Measurements from ENCODE around the gene DUSP15.
"Not testable (repeated sequence)": the region's sequence is repeated elsewhere in the genome, so short reads cannot be mapped to it uniquely, and the experiment has no call there.

The DUSP15 gene

DNA sequence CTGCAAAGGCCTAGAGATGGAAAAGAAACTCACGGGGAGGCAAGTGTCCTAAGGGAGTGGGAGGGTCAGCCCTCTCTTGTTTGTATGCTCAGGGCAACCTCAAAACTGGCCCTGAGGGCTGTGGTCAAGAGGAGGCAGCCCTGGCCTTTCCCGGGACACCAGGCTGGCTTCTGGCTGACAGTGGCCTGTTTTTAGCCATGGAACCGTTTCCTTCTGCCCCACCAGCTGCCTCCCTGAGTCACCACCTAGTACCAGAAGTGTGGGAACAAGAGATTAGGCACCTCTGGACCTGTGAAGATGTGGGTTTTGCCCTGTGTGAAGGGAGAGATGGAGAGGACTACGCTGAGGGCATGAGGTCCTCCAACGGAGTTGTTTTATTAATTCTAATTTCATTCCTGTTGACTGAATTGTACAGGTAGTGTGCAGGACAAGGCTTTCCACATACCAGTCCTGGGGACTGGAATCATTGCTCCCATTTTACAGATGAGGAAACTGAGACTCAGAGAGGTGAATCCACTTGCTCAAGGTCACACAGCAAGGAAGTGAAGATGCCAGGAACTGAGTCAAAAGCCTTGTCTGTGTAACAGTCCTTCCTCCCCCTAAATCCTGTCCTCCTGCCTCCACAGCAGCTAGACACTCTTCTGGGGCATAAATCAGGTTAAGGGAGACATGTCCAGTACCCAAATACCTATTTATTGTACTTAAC, 30.4 kb downstream of the DUSP15 start:
- no peak for DNase-seq (ENCODE audit: low read depth)

DNA sequence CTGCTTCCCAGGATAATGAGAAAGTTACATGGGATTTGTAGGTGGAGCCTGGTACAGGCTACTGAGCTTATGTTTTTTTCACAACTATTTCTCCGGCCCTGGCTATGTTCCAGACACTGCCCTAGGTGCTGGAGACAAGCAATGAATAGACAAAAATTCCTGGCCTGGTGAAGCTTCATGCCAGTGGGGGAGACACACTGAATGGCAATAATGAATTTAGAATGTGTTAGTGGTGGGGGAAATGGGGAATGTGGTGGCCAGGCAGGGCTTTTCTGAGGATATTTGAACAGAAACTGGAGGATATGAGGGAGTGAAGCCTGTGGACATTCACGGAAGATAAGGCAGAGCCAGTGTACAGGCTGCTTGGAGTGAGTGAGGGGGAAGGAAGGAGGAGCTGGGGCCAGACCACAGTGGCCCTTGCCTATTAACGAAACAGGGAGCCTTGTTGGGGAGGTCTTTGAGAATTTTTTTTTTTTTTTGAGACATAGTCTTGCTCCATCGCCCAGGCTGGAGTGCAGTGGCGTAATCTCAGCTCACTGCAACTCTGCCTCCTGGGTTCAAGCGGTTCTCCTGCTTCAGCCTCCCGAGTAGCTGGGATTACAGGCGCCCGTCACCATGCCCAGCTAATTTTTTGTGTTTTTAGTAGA, 31.6 kb downstream of the DUSP15 start:
- DNase-seq (ENCODE audit: low read depth): no peak

DNA sequence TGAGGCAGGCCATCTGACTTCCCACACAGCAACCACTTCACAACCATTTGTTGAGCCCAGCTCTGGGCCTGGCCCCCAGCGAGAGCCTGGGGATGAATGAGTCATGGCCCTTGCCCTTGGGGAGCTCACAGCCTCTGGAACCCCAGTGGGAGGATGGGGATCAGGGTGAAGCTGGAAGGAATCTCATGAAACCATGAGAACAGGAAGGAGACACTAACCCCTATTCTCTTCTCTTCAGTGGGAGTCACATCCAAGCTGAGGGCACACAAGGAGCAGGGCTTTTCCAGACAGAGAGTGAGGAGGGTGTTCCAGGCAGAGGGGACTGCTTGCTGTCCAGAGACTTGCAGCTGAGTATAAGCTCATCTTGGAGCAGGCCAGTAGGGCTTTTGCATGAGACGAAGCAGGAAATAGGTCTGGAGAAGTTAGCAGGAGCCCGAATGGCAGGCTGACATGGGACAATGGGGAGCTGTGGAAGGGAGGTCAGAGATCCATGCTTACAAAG, 32.4 kb downstream of the DUSP15 start:
- no peak for DNase-seq (ENCODE audit: low read depth)

DNA sequence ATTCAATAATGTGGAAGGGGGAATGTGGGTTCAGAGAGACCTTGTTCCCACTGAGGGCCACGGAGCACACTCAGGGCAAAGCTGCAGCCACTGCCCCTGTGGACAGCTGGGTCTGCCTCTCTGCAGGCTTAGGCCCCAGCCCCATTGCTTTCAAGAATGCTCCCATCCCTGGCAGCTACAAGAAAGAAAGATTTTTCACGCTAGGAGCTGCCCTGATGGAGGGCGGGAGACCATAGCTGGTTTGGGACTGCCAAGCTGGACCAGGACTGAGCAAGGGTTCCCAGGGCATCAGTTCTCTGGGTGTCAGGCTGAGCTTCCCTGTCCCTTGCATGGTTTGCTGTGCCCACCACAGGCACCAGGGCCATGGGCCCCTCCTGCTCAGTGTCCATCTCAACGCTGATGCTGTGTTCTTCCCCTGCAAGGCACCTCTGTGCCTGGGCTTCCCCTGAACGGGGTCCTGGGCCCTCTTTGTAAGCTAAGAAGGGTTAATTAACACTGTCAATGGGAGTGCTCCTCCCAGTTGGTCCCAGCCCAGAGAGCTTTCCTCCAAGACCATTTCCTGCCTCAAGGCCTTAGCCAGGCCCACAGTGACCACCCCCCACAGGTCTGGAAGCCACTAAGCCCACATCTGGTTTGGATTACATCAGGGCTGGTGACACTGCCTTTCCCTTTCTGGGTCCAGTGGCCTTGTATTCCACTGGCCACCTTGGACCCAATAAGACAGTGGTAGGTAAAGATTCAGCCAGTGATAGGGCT, 33.3 kb downstream of the DUSP15 start:
- no peak for DNase-seq (ENCODE audit: low read depth)

DNA sequence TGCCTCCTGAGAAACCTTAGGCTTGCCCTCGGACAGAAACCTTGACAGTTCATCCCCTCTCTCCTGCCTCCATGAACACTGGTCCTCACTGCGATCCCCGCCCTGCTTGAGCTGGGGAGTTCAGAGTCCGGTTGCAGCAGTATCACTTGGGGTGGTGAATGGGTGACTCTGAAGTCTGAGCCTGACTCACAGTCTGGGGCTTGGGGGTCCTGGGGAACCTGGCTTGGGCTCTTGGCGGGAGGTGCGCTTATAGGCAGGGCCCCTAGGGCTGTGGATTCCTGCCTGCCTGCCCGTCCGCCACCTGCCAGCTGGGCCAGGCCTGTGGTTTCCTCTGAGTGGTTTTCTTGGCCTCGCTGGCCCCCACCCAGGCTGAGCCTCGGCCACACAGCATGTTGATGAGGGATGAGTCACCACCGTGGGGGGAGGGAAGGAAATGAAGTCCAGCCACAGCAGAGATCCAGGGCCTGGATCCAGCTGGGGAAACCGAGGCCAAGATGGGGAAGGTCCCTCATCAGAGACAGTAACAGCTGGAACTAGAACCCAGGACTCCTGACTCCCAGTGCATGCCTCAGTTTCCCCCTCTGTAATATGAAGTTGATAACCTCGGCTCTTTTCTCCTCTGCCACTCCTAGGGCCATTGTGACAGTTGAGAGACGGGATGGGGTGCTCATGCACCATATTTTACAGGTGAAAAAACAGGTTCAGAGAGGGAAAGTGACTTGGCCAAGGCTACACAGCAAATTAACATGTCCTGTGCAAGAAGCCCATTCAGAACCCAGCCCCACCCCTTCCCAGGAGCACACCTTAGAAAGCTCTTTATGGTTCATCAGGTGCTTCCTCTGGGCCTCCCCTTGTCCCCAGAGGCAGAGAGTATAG, 34.1 kb downstream of the DUSP15 start:
- peak; percentile 84 for DNase-seq (ENCODE audit: low read depth)

DNA sequence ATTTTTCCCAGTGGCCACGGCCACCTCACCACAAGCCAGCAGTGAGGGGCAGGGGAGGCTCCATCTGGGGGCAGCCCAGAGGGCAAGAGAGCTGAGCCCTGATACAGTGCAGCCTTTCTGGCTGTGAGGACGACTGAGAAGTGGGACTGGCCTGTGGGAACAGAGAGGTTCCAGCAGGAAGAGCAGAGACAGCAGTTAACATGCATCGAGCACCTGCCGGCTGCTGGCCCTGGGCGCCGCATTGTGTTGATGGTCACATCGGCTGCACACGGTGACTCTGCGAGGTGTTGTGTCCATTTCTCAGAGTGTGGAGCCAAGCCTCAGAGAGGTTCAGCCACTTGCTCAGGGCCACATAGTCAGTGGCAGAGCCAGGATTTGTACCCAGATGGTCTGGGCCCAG, 34.8 kb downstream of the DUSP15 start:
- no peak for DNase-seq (ENCODE audit: low read depth)

DNA sequence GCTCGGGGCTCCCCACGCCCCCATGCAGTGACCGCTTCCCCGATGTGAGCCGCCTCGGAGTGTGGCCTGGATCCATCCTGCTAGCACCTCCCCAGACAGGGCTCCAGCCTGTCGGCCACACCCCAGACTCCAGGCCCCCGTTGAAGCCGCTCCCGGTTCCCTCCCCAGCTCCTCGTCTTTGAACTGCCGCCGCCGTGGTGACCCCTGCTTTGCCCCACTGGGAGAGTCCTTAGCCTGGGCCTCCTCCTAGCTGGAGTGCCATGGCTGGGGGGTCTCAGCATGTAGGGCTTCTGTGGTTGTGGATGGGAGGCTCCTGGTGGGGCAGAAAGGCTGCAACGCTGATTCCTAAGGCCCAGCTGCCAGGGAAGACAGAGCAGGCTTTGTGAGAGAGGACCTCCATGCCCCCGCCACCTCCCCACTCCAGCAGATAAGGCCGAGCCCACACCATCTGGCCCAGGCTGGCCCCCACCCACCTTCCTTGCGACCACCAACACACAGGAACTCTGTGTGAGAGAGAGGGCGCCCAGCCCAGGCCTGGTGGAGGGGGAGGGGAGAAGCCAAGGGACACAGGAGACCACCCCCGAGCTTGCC, 36.3 kb downstream of the DUSP15 start:
- no peak for DNase-seq (ENCODE audit: low read depth)

DNA sequence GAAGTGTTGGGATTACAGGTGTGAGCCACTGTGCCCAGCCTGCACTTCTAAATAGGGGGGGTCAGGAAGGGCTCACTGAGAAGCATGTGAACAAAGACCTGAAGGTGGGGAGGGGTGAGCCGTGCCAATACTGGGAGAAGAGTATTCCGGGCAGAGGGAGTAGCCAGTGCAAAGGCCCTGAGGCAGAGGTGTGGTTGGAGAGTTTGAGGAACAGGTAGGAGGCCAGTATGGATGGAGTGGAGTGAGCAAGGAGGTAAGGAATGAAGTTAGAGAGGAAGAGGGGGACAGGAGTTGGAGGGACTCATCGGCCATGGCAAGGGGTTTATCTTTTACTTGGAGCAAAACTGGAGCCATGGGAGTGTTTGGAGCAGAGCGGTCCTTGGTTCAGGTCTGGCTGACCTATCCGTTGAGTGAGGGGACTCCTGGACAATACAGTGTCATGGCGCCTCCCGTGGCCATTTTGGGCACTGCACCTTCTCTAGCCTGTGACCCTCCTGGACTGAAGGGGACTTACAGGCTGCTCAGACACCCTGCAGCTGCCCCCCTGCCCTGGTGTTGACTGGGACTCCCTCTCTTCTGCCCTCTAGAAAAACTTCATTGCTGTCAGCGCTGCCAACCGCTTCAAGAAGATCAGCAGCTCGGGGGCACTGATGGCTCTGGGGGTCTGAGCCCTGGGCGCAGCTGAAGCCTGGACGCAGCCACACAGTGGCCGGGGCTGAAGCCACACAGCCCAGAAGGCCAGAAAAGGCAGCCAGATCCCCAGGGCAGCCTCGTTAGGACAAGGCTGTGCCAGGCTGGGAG, 37.0 kb downstream of the DUSP15 start:
- no peak for DNase-seq (ENCODE audit: low read depth)

DNA sequence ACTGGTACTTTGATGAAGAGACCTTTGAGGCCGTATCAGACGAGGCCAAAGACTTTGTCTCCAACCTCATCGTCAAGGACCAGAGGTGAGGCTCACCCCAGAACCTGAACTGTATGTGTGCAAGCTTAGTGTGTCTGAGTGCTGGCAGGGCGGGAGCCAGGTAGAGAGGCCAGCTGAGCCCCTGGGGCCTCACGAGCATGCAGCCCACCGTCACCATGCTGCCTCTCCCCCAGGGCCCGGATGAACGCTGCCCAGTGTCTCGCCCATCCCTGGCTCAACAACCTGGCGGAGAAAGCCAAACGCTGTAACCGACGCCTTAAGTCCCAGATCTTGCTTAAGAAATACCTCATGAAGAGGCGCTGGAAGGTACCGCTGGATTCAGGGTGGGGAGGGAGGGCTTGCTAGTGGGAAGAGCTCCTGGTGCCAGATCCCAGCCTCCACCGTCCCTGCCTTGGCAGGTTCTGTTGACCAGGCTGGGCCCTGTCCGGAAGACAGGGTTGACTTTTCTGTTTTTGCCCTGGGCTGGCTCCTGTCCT, 38.5 kb downstream of the DUSP15 start:
- DNase-seq (ENCODE audit: low read depth): no peak

DNA sequence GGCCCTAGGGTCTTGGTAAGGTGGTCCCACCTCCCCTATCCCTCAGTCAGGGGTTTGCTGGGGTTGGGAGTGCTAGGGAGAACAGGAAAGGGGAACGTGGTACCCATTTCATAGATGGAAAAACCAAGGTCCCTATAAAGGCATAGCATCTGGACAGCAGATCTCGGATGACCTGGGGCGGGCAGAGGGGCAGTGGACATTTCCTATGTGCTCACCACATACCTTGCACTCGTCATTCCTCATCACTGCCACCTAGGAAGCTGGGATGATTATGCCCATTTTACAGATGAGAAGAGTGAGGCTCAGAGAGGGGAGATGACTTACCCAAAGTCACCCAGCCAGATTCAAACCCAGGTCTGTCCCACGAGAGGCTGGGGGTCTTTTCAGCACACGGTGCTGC, 39.1 kb downstream of the DUSP15 start:
- no peak for DNase-seq (ENCODE audit: low read depth)

DNA sequence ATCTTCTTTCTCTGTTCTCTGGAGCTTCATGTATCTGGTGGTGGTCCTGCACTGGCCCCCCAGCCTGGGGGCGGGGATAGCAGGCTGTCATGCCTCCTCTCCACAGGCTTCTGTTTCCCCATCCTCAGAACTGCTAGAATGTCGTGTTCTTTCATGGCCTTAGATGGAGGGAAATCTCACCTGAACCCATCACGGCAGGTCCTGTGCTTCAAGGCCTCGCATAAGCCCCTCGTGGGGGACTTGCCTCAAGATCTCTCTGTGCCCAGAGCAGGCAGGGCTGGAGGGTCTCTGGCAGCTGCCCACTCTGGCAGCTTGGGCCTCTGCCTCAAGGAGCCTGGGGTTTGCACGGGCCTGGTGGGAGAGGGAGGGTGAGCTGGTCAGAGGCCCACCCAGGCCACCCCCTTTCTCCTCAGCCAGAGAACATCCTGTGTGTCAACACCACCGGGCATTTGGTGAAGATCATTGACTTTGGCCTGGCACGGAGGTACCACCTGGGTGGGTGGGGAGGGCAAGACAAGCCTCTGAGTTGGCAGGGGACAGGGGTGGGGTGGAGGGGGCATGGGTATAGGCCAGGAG, 39.8 kb downstream of the DUSP15 start:
- no peak for DNase-seq (ENCODE audit: low read depth)

DNA sequence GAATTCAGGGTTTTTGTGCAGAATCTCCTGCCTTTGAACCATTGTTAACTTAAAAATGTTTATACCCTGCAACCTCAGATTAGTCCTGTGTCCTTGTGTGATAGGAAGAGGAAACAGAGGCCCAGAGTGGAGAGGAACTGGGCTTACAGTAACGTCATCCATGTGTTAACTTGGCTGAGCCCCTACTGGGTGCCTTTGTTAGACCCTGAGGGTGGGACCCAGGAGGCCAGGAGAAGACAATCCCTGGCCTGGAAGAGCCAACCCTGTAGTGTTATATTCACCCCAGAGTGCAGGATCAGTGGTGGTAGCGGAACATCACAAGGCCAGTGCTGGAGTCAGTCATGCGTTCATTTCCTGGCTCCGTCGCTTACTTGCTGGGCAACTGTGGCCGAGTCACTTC, 40.6 kb downstream of the DUSP15 start:
- no peak for DNase-seq (ENCODE audit: low read depth)

DNA sequence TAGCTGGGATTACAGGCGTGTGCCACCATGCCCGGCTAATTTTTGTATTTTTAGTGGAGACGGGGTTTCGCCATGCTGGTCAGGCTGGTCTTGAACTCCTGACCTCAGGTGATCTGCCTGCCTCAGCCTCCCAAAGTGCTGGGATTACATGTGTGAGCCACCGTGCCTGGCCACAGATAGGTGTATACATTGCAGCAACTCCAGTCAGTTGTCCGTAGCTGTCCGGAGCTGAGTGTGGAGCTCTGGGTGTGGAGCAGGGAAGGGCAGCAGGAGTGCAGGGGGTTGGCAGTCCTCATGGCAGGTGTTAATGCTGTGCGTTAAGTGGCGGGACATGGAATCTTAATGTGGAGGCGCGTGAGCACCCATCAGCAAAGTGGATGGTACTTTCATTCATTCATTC, 42.3 kb downstream of the DUSP15 start:
- DNase-seq (ENCODE audit: low read depth): not testable (repeated sequence)

DNA sequence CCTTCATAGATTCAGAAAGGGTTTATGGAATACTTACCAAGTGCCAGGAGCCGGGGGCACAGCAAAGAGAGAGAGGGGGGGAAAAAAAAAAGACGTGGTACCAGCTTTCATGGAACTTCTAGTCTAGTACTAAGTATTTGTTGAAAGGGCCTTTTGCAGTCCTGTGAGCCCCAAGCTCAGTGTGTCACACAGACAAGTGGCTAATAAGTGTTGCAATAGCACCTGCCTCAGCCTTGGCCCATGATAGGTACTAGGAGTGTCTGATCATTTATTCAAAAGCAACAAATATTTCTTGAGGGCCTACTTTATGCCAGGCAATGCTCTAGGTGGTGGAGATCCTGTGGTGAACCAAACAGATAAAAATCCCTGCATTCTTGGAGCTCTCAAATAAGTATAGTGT, 43.3 kb downstream of the DUSP15 start:
- DNase-seq (ENCODE audit: low read depth): no peak

DNA sequence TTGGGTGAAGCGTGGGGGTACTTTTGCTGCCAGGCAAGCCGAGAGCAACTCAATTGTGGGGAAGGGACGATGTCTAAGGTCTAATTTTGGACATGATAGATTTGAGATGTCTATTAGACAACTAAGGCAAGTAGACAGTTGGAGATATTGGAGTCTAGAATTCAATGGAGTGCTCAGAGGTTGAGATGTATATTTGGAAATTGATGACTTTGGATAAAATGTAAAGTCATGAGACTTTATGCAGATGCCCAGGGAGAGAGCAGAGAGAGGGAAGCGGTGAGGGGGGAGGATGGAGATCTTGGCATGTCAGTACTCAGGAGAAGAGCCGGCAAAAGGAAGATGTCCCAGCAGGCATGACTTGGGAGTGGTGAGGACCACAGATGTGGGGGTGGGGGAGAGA, 44.3 kb downstream of the DUSP15 start:
- DNase-seq (ENCODE audit: low read depth): no peak

DNA sequence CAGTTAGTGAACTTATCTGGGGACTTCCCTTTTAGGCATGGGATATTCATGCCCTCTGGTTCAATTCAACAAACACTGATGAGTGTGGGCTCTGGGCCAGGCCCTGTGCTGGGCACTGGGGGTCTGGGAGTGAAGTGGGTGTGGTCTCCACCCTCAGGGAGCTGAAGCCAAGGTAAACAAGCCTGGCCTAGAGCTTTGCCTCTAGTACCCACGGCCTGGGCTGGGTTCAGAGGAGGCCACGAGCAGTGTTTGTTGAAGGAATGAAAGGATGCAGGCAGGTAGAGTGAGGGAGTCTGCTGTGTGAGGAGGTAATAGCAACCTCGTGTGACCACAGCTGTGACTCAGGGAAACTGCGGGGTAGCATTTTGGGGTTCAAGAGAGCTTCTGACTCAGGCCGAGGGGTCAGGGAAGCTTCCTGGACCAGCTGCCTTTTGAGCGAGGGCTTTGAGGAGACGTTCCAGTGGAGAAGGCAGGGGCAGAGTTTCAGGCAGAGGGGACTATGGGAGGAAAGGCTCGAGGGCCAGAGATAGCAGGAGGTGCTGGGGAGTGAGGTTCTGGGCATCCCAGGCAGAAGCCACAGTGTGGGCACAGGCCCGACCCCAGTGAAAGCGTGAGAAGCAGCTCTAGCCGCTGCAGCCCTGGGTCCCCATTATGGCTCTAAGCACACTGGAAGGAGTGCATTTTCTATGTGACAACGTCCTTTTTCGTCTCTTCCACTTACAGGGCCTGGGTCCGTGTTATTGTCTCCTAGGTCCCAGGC, 45.6 kb downstream of the DUSP15 start:
- DNase-seq (ENCODE audit: low read depth): no peak

DNA sequence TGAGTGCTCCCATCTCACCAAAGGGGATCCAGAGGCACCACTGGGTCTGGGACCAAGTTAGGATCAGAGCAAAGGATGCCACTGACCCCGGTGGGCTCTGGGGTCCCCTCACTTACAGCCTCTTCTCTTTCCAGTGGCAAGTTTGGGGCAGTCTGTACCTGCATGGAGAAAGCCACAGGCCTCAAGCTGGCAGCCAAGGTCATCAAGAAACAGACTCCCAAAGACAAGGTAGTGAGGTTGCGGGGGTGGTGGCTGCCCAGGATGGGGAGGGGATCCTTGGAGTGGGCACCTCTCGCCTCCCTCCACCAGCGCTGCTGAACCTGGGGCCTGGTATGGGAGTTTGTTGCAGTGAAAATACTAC, 46.2 kb downstream of the DUSP15 start:
- no peak for DNase-seq (ENCODE audit: low read depth)

DNA sequence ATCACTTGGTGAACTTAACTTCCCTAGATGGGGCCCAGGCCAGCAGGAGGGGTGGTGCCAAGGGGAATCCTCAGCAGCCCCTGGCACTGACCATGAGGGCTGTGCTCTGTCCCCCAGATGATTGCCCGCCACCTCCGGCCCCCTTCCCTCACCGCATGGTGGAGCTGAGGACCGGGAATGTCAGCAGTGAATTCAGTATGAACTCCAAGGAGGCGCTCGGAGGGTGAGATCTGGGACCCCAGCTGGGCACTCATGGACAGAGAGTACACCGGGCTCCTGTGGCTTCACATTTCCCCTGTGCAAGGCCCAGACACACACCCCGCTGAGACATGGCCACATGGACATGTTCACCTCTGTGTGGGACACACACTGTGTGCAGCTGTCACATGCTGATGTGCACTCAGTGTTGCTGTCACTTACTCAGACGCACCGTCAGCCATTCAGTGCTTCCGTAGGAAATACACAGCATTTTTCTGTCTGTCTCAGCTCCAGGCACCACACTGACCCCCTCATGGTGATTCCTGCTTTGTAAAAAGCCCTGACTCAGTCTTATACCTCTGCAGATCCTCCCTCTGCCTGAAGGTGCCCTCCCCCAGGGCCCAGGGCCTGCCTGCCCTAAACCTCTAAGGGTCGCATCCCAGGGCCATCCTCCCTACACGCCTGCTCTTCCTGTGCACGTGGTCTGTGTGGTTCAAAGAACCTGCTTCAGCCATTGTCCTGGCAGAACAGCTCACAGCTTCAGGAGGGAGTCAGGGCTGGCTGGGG, 46.8 kb downstream of the DUSP15 start:
- DNase-seq (ENCODE audit: low read depth): no peak
